Subcutaneous adipose tissue (tissue), 4 donors: ENCODE data around the gene CYLD. TPM values are rescaled to one million over a fixed set of nuclear protein-coding genes. Genes with fewer than 3 reads are reported as not detected.

ENCODE experiments used
- total RNA-seq, 4 donors: library from RNA; depleted of rRNA; stranded (reverse); fragments of >200 nt; gene quantifications; one replicate each; pipeline ENCODE4 v1.1.0, GENCODE V29; 2016
- TF ChIP-seq, protein P1 (sequence below): fragments of 450-650 bp; IDR thresholded peaks from one replicate; pipeline ENCODE4 v1.5.1; 2016; ENCODE audit warnings: low read depth, mild to moderate bottlenecking, control low read depth, antibody characterized with exemption, moderate library complexity

Gene CYLD
- total RNA-seq, 4 donors from 2014 or later: 35.8 to 40.1 (median 37.2) TPM

DNA sequence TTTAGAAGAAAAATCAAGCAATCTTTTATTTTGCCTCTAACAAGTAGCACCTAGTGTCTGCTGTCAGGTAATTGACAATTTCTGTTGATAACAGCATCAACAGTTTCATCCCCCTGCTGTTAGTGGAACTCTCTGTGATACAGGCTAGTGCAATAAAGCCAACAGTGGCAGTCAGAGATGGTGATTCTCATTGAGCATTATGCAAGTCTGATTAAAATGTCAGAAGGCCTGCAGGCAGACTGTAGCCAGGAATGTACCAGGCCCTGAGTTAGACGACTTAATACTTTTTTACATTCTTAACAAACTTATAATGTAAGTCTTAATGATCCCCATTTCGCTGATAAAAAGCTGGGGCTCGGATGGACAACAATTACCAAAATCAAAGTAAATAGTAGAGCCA, 14.6 kb downstream of the CYLD start:
- TF ChIP-seq, protein P1, sequence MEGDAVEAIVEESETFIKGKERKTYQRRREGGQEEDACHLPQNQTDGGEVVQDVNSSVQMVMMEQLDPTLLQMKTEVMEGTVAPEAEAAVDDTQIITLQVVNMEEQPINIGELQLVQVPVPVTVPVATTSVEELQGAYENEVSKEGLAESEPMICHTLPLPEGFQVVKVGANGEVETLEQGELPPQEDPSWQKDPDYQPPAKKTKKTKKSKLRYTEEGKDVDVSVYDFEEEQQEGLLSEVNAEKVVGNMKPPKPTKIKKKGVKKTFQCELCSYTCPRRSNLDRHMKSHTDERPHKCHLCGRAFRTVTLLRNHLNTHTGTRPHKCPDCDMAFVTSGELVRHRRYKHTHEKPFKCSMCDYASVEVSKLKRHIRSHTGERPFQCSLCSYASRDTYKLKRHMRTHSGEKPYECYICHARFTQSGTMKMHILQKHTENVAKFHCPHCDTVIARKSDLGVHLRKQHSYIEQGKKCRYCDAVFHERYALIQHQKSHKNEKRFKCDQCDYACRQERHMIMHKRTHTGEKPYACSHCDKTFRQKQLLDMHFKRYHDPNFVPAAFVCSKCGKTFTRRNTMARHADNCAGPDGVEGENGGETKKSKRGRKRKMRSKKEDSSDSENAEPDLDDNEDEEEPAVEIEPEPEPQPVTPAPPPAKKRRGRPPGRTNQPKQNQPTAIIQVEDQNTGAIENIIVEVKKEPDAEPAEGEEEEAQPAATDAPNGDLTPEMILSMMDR: no peak

DNA sequence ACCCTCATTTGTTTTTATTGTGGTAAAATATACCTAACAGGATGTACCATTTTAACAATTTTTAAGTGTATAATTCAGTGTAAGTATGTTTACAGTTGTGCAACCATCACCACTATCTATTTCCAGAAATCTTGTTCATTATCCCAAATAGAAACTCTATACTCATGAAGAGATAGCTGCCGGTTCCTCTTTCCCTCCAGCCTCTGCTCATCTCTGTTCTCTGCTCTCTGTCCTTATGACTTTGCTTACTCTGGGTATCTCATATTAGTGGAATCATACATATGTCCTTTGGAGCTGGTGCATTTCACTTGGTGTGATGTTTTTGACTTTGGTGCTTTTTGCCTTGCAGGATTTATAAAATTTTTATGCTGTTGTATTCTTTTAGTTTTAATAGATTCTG, 19.4 kb downstream of the CYLD start:
- TF ChIP-seq, protein P1: no peak

DNA sequence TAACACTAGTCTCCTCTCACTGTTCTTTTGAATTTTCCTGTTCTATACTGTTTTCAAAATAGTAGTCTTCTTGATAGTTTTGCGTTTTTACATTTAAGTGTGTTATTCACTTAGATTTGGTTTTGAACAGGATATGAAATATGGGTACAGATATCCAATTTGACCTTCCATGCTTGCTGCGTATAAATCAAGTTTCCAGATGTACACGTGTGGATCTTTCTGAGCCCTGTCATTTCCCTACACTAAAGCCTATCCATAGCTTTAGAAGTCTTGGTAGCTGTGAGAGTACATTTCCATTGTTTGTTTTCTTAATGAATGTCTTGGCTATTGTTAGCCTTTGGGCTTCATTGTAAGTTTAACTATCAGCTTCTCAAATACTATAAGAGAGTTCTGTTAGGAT, 20.4 kb downstream of the CYLD start:
- TF ChIP-seq, protein P1: no peak

DNA sequence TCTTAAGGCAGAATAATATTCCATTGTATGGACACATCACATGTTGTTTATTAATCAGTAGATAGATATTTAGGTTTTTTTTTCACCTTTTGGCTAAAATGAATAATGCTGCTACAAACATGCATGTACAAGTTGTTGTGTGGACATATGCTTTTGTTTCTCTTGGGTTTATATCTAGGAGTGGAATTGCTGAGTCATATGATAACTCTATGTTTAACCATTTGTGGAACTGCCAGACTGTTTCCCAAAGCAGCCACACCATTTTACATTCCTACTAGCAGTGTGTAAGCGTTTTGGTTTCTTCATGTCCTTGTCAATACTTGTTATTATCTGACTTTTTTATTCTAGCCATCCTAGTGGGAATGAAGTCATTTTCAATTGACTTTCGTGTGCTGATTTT, 21.3 kb downstream of the CYLD start:
- TF ChIP-seq, protein P1: no peak

DNA sequence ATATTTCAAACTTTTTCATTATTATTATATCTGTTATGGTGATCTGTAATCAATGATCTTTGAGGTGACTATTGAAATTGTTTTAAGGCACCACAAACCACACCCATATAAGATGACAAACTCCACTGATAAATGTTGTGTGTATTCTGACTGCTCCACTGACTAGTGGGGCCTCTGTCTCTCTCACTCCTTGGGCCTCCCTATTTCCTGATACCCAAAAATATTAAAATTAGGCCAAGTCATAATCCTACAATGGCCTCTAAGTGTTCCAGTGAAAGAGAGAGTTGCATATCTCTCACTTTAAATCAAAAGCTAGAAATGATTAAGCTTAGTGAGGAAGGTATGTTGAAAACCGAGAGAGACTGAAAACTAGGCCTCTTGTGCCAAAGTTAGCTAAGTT, 23.4 kb downstream of the CYLD start:
- TF ChIP-seq, protein P1: no peak

DNA sequence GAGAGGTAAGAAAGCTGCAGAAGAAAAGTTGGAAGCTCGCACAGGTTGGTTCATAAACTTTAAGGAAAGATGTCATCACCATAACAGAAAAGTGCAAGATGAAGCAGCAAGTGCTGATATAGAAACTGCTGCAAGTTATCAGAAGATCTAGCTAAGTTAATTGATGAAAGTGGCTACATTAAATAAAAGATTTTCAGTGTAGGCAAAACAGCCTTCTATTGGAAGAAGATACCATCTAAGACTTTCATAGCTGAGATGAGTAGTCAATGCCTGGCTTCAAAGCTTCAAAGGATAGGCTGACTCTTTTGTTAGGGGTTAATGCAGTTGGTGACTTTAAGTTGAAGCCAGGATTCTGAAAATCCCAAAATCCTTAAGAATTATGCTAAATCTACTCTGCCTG, 24.0 kb downstream of the CYLD start:
- TF ChIP-seq, protein P1: no peak

DNA sequence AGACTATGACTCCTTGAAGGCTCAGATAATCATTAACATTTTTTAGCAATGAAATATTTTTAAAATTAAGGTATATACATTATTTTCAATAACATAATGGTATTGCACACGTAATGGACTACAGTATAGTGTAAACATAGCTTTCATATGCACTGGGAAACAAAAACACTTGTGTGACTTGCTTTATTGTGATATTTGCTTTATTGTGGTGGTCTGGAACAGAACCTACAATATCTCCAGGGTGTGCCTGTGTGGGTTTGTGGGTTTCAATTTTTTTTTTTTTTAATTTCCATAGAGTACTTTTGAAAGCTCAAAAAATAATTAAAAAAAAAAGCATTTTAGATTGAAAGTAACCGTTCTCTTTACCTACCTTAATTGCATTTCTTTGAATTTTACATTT, 25.3 kb downstream of the CYLD start:
- TF ChIP-seq, protein P1: no peak
